ENCODE measurements around the gene TTC31.

DNA sequence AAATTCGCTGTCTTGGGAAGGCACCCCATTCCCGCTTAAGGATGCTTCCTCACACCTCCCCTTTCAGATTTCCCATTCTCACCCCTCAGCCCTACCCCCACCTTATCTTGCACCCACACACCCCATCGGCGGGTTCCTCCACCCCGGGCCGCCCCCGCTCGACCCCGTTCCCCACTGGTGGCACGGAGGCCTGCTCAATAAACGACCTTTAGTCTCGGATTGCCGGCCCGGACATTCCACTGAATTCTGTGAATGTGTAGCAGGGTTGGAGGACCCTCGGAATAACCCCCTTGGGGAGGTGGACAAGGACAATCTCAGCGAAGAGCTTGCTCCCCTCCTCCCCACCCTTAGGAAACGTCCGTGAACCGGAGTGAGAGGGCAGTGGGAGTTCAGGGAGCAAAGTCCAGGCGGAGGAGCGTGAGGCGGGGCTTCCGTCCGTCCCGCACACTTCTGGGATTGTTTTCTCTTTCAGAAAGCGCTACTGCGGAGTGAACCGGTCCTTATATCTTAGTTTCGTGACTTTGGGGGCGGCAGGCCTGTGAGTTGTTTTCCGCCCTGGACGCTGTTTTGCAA, 19.4 kb downstream of the TTC31 start:
- TF ChIP-seq POLR2AphosphoS5 (IDR thresholded peaks at IDR 0.05) (no peak), POLR2A (IDR thresholded peaks at IDR 0.05) (no peak)
- TF ChIP-seq, protein P1, sequence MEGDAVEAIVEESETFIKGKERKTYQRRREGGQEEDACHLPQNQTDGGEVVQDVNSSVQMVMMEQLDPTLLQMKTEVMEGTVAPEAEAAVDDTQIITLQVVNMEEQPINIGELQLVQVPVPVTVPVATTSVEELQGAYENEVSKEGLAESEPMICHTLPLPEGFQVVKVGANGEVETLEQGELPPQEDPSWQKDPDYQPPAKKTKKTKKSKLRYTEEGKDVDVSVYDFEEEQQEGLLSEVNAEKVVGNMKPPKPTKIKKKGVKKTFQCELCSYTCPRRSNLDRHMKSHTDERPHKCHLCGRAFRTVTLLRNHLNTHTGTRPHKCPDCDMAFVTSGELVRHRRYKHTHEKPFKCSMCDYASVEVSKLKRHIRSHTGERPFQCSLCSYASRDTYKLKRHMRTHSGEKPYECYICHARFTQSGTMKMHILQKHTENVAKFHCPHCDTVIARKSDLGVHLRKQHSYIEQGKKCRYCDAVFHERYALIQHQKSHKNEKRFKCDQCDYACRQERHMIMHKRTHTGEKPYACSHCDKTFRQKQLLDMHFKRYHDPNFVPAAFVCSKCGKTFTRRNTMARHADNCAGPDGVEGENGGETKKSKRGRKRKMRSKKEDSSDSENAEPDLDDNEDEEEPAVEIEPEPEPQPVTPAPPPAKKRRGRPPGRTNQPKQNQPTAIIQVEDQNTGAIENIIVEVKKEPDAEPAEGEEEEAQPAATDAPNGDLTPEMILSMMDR (IDR thresholded peaks at IDR 0.05): no peak
